Left lung (tissue), 10 donors: ENCODE results near the gene PALLD. TPM values are rescaled to one million over a fixed set of nuclear protein-coding genes. Genes with fewer than 3 reads are reported as not detected.

ENCODE experiments used
- ATAC-seq: fragments of 200-7000 bp; cut with Tn5 transposase; one replicate; pipeline ENCODE4 v1.9.1; 2020; ENCODE audit warnings: moderate library complexity
- DNase-seq, 4 donors: peaks; one replicate each; pipeline ENCODE4 v3.0.0-alpha.2; 2013 to 2020
- H3K27ac ChIP-seq, 2 donors: fragments of 200-600 bp; sonication (generic) in 1 of 2; one replicate each; pipeline versions ENCODE4 v1.5.0 to v1.8.0; 2020 to 2021
- H3K27me3 ChIP-seq, 2 donors: fragments of 200-600 bp; sonication (generic) in 1 of 2; one replicate each; pipeline versions ENCODE4 v1.5.0 to v1.8.0; 2020 to 2021
- H3K36me3 ChIP-seq, 2 donors: fragments of 200-600 bp; sonication (generic) in 1 of 2; one replicate each; pipeline versions ENCODE4 v1.5.0 to v1.8.0; 2020 to 2021
- H3K4me1 ChIP-seq, 2 donors: fragments of 200-600 bp; one replicate each; pipeline ENCODE4 v1.8.0; 2021
- H3K4me3 ChIP-seq, 2 donors: fragments of 200-600 bp; sonication (generic) in 1 of 2; one replicate each; pipeline versions ENCODE4 v1.5.0 to v1.8.0; 2020 to 2021; ENCODE audit warnings: mild to moderate bottlenecking in 1 of 2
- H3K9me3 ChIP-seq, 2 donors: fragments of 200-600 bp; sonication (generic) in 1 of 2; one replicate each; pipeline versions ENCODE4 v1.5.0 to v1.8.0; 2020 to 2021
- CTCF ChIP-seq, 2 donors: fragments of 200-600 bp; sonication (generic) in 1 of 2; IDR thresholded peaks; one replicate each; pipeline versions ENCODE4 v1.5.0 to v1.8.0; 2021; ENCODE audit warnings: antibody characterized with exemption in 2 of 2
- intact Hi-C, 2 donors: fragments of 100-400 bp; cut with DNase I; formaldehyde crosslinking; loops; one replicate each; pipeline versions ENCODE4 v1.11.2 to v1.14.2; 2022
- polyA plus RNA-seq, 6 donors: library from polyadenylated mRNA; unstranded; fragments of 120-200 nt; gene quantifications; one replicate each; pipeline ENCODE4 v1.2.1, GENCODE V29; 2013; ENCODE audit not compliant: insufficient read length in 6 of 6
- total RNA-seq, 2 donors: library from RNA; stranded (reverse); fragmentation: NEBNext Ultra II Directional; extraction: Animal tissue kit (Norgen Biotek cat#: 25700); gene quantifications; one replicate each; pipeline ENCODE4 v1.2.1, GENCODE V29; 2021
- donor health status: DM: no; HTN: yes; CAD: no.
- donor health status: DM: no; HTN: no; CAD: no.

Gene PALLD
- total and polyA plus RNA-seq, 8 donors = 67.5 to 194 (median 80.4) TPM

DNA sequence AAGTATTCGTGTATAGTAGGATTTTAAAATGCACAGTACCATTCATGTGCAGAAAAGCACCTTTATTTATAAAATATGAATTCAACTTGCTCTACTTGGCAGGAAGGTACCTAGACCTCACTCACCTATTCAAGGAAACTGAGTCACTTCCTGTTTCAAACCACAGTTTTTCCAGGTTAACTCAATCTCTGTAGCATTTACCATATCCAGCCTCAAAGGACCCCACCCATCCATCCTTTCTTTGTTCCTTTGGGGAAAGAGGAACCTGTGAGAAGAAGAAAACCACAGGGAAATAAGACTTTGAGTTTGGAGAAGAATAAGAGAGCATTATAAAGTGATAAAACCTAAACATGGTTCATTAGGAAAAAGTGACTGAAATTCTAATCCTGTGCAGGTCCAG lies 262.5 kb downstream of the PALLD start:
- intact Hi-C loops = no loop called here
- Histone ChIP-seq H3K27me3 (no peaks in the 10 kb centered on the region), H3K4me1 (no peaks in the 10 kb centered on the region), H3K9me3 (no peaks in the 10 kb centered on the region), H3K27ac (no peak overlapping the region), H3K36me3 (no peaks in the 10 kb centered on the region), H3K4me3 (no peak overlapping the region)
- TF ChIP-seq CTCF (IDR thresholded peaks at IDR 0.05) = no peak
- ATAC-seq = no peak
- DNase-seq = no peak

GRCh38 chr4:168759959-168760527 lies 263.2 kb downstream of the PALLD start:
- intact Hi-C loops = no loop called here
- no peaks in the 10 kb centered on the region for H3K4me1 ChIP-seq
- H3K27me3 ChIP-seq = no peaks in the 10 kb centered on the region
- no peak overlapping the region for H3K27ac ChIP-seq
- H3K4me3 ChIP-seq = no peak overlapping the region
- no peaks in the 10 kb centered on the region for H3K9me3 ChIP-seq
- no peak for TF ChIP-seq CTCF (IDR thresholded peaks at IDR 0.05)
- peak; percentile 63 for ATAC-seq
- no peaks in the 10 kb centered on the region for H3K36me3 ChIP-seq
- peak in 1 of 4 donors; percentile 59 for DNase-seq

GRCh38 chr4:168761066-168761465 lies 264.2 kb downstream of the PALLD start:
- Histone ChIP-seq H3K36me3 (no peaks in the 10 kb centered on the region), H3K9me3 (no peaks in the 10 kb centered on the region), H3K27me3 (no peaks in the 10 kb centered on the region), H3K4me3 (no peak overlapping the region), H3K4me1 (no peaks in the 10 kb centered on the region), H3K27ac (no peak overlapping the region)
- intact Hi-C loops = no loop called here
- no peak for ATAC-seq
- no peak for DNase-seq
- TF ChIP-seq CTCF (IDR thresholded peaks at IDR 0.05) = no peak

DNA sequence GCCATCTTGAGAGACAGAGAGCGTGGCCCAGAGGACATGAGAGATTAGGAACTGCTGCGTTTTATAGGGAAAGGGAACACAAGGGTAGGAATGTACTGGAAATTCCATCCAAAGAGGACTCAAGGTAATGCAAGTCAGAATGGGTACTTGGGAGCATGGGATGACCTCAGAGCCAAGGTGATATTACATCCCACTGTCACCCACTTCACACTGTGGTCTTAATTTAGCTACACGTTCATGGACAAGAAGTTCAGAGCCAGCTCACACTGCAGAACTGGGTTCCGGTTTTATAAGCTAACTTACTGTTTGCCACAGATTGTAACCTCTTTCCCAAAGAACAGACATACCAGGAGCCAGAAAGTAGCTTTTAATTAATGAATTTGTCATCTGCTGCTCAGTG lies 268.5 kb downstream of the PALLD start:
- intact Hi-C loops = no loop called here
- Histone ChIP-seq H3K27me3 (no peaks in the 10 kb centered on the region), H3K4me3 (no peak overlapping the region), H3K27ac (no peak overlapping the region), H3K9me3 (no peaks in the 10 kb centered on the region), H3K4me1 (no peaks in the 10 kb centered on the region), H3K36me3 (no peaks in the 10 kb centered on the region)
- TF ChIP-seq CTCF (IDR thresholded peaks at IDR 0.05) = no peak
- DNase-seq (no peak), ATAC-seq (no peak)

DNA sequence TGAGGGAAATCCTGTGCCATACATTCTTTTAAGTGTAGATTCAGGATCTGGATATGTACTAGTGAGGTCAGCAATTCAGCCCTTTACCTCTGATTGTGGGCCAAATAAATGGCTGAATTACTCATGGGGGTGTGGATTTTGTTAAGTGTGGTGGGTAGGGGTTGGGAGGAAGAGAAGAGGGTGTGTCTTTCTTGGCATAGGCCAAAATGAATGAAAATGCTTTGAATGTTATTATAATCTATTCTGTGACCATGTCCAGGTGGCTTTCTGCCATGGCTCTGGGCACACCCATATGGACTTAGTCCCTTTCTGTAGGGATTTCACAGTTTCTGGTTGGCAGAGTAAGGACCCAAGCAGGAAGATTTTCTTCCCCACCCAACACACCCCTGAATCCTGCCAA lies 268.9 kb downstream of the PALLD start:
- Histone ChIP-seq H3K4me1 (no peaks in the 10 kb centered on the region), H3K36me3 (no peaks in the 10 kb centered on the region), H3K4me3 (no peak overlapping the region), H3K27me3 (no peaks in the 10 kb centered on the region), H3K27ac (no peak overlapping the region), H3K9me3 (no peaks in the 10 kb centered on the region)
- TF ChIP-seq CTCF (IDR thresholded peaks at IDR 0.05) = no peak
- DNase-seq = no peak
- intact Hi-C loops = no loop called here
- ATAC-seq = peak; percentile 44
